GM20000 (cell line): ENCODE measurements around the gene INPP5F.

Source experiments
- DNase-seq: peaks from one replicate; pipeline ENCODE4 v3.0.0; 2012; ENCODE audit warnings: low spot score
- CTCF ChIP-seq: IDR thresholded peaks from 2 replicates; pipeline ENCODE4 v1.5.1; 2012; ENCODE audit warnings: mild to moderate bottlenecking, control low read depth; ENCODE audit errors: extremely low read depth, missing control alignments

The INPP5F gene

DNA sequence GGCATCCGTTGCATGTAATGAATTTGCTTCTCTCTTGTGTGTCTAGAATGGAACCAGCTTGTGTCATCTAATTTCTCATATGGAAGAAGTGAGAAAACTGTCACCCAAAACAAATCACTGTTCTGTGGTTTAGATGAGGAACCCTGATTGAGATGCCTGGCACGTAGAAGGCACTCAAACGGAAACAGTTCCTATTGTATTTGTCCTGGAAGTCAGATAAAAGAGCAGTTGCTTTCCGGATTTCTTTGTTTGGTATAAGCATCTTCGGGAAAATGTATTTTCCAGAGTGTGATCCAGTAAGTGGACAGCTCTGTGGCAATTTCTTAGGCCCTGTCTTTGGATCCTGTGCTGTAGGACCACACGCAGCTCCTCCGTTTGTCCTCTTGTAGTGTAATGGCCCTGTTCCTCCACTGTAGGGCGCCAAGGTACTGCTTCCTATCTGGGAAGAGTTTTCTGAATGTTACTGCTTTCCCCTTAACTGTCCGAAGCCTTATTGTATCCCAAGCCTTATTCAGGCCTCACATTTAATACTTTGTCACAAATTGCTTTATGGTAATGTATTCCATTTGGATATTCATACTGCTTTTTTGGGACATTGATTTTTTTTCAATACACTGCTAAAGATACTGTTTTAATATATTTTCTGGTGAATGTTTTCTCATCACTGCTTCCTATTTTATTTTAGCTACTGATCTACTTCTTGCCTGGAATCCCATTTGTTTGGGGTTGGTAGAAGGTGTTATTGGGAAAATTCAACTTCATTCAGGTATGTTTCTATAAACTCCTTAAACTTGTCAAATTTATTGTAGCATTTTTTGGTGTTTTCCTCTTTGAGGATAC lies 24.8 kb downstream of the INPP5F start:
- peak; percentile 63 for DNase-seq
- peak; percentile 93 for TF ChIP-seq CTCF

DNA sequence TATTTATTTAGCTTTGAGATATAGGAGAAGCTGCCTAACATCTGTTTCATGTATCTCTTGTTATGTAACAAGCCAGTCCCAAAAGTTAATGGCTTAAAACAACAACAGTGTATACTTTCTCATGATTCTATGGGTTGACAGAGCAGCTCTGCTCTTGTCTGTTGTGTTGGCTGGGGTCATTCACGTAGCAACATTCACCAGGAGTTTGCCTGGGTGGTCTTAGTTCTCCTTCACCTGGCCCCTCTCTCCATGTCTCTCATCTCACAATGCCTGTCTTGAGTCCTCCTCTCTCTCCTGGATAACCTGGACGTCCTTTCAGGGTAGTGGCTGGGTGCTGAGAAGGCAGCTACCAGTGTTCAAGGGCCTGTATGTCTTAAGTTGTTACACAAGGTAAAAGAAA lies 27.5 kb downstream of the INPP5F start:
- DNase-seq, result no peak
- no peak for TF ChIP-seq CTCF

GRCh38 chr10:119754085-119754484 lies 28.2 kb downstream of the INPP5F start:
- no peak for TF ChIP-seq CTCF
- no peak for DNase-seq

GRCh38 chr10:119754936-119755335 lies 29.1 kb downstream of the INPP5F start:
- no peak for TF ChIP-seq CTCF
- no peak for DNase-seq

DNA sequence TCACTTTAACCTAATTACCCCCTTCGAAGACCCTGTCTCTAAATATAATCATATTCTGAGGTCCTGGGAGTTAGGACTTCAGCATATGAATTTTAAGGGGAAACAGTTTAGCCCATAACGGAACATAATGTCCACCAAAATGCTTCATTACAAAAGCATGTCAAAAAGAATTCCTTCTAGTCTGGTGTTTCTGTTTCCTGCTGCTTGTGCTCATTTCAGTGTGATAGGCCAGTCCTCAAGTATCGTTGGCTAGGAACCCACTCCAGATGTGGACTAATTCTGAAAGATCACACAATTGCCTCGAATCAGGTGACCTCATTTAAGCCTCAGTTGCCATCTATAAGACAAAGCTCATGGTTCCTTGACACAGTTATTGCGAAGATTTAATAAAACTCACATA lies 29.6 kb downstream of the INPP5F start:
- no peak for TF ChIP-seq CTCF
- no peak for DNase-seq

- no peak for TF ChIP-seq CTCF
Observed at GRCh38 chr10:119758448-119759195, 32.8 kb downstream of the INPP5F start.

DNA sequence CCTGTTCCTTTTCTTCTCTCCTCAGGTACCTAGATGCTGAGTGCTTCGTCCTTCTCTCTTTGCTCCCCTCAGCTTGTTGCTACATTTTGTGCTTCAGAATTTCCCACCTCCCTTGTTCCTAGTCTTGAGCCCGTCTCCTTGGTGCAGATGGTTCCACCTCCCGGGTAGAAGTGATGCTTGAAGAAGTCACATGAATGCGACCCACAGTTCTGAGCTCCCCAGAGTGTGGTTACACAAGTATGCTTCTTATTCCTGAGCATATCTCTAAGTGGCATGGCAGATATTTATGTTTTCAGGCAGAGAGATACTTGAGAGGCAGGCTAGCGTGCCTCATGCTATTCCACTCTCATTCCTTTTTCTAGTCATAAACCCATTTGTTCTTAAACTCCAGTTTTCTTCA lies 34.0 kb downstream of the INPP5F start:
- no peak for TF ChIP-seq CTCF
- DNase-seq, result no peak

More at GRCh38 chr10:119758448-119759195, 32.8 kb downstream of the INPP5F start:
- DNase-seq, result no peak
